Neutrophil (primary cell): Measurements from ENCODE around the gene PLXDC2.

ENCODE experiments used
- H3K27ac ChIP-seq: fragments of 200-600 bp; sonication (generic); 2 replicates; pipeline ENCODE4 v1.5.1; 2016; ENCODE audit warnings: mild to moderate bottlenecking, moderate library complexity
- H3K27me3 ChIP-seq: fragments of 200-600 bp; sonication (generic); 2 replicates; pipeline ENCODE4 v1.6.0; 2016; ENCODE audit warnings: mild to moderate bottlenecking
- H3K36me3 ChIP-seq: fragments of 200-600 bp; sonication (generic); 2 replicates; pipeline ENCODE4 v1.5.1; 2017
- H3K4me1 ChIP-seq, 2 experiments: fragments of 200-600 bp in 1 of 2; sonication (generic) in 1 of 2; 1 replicate in 1 of 2; 2 replicates in 1 of 2; pipeline versions ENCODE4 v1.5.1 to v1.6.1; 2013 to 2016; ENCODE audit warnings: low read depth in 1 of 2, low read length in 1 of 2, mild to moderate bottlenecking in 1 of 2, moderate library complexity in 1 of 2; ENCODE audit not compliant: control insufficient read depth in 1 of 2, insufficient read depth in 1 of 2
- H3K4me3 ChIP-seq, 2 experiments: fragments of 200-600 bp in 1 of 2; sonication (generic) in 1 of 2; 1 replicate in 1 of 2; 2 replicates in 1 of 2; pipeline ENCODE4 v1.5.1; 2013 to 2016; ENCODE audit warnings: low read depth in 1 of 2, low read length in 1 of 2, mild to moderate bottlenecking in 1 of 2, moderate library complexity in 1 of 2
- H3K9me3 ChIP-seq: fragments of 200-600 bp; sonication (generic); 2 replicates; pipeline ENCODE4 v1.5.1; 2016
- TF ChIP-seq, protein P1 (sequence below): fragments of 200-600 bp; sonication (generic); IDR thresholded peaks from 2 replicates; pipeline ENCODE4 v1.5.1; 2016; ENCODE audit warnings: antibody characterized with exemption

The PLXDC2 gene

DNA sequence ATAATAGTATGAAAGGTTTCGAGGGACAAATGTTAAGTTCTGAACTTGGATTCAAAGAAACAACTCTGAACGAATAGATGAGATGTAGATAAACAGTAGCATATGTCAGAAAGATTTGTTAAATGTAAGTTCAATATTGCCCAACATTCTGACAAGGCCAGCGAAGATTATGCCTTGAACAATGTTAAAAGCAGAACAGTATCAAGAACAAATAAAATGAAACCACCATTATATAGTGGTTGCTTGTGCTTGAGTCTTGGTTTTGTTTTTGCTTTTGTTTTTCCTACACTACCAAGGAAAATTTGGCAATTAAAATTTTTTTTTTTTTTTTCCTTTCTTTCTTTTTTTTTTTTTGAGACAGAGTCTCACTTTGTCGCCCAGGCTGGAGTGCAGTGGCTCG lies 66.4 kb downstream of the PLXDC2 start:
- Histone ChIP-seq H3K27ac (no peak overlapping the region), H3K9me3 (no peaks in the 10 kb centered on the region), H3K27me3 (no peaks in the 10 kb centered on the region), H3K4me1 (no peaks in the 10 kb centered on the region), H3K4me3 (no peak overlapping the region), H3K36me3 (no peaks in the 10 kb centered on the region)
- TF ChIP-seq, protein P1, sequence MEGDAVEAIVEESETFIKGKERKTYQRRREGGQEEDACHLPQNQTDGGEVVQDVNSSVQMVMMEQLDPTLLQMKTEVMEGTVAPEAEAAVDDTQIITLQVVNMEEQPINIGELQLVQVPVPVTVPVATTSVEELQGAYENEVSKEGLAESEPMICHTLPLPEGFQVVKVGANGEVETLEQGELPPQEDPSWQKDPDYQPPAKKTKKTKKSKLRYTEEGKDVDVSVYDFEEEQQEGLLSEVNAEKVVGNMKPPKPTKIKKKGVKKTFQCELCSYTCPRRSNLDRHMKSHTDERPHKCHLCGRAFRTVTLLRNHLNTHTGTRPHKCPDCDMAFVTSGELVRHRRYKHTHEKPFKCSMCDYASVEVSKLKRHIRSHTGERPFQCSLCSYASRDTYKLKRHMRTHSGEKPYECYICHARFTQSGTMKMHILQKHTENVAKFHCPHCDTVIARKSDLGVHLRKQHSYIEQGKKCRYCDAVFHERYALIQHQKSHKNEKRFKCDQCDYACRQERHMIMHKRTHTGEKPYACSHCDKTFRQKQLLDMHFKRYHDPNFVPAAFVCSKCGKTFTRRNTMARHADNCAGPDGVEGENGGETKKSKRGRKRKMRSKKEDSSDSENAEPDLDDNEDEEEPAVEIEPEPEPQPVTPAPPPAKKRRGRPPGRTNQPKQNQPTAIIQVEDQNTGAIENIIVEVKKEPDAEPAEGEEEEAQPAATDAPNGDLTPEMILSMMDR, result no peak

DNA sequence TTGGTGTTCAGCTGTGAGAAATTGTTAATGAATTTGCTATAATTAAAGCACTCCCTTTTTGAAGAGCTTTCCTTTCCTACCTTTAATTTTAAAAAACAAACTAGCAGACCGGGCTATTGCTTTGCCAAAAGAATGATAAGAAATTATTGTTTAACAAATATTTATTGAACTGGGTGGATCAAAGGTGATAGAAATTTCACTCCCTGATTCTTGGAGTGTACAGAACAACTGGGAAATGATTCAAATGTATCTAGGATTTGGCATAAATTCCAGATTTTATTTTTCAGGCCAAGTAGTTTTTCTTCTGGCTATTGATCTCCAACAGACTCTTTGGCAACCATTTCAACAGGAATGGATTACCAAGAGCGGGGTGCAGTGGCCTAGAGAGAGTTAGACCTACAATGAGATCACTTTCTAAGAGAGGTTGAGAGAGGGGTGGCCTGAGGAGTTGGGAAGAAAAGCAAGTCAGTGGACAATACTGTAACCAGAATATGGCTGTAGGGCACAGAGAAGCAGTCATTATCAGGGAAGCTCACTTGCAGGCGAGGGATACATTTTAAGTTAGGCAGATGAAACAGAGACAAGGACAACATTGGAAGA lies 71.9 kb downstream of the PLXDC2 start:
- Histone ChIP-seq H3K4me3 (no peak overlapping the region), H3K27me3 (no peaks in the 10 kb centered on the region), H3K4me1 (no peaks in the 10 kb centered on the region), H3K9me3 (no peaks in the 10 kb centered on the region), H3K27ac (no peak overlapping the region), H3K36me3 (no peaks in the 10 kb centered on the region)
- TF ChIP-seq, protein P1, result no peak

DNA sequence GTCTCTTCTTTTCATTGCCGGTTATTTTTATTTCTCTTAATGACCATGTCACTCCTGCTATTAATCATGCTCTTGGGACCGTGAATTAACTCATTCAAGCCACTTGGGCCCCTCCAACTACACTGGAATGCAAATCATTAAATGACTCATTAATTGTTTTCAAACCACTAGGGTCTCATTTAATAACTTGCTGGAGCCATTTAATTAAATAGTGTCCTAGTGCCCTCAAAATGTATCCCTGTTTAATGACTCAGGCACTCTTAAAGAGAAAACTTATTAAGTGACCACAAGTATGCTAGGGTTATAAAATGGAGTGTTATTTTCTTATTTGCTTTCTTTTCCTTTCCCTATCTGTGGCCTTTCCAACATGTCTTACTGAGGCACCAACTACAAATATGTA lies 73.0 kb downstream of the PLXDC2 start:
- H3K4me3 ChIP-seq, result no peak overlapping the region
- no peaks in the 10 kb centered on the region for H3K4me1 ChIP-seq
- H3K27me3 ChIP-seq, result no peaks in the 10 kb centered on the region
- TF ChIP-seq, protein P1, result no peak
- no peak overlapping the region for H3K27ac ChIP-seq
- no peaks in the 10 kb centered on the region for H3K9me3 ChIP-seq
- H3K36me3 ChIP-seq, result no peaks in the 10 kb centered on the region

DNA sequence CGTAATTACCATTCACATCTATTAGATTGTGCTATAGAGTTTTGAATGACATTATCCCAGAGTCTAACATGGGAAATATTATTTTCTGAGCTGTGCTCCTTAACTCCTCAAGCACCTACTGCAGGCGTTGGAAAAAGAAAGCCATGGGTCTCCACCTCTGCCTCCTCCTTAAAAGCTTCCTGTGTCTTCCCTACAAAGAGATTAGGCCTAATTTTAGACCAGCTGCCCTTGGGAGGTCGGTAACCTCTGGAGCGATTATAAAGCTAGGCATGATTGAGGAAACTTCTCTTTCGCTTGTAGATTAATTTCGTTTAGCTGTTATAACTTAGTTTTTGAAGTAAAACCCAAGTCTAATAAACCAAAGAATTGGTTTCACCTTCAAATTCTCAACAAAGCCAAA lies 75.2 kb downstream of the PLXDC2 start:
- Histone ChIP-seq H3K27me3 (no peaks in the 10 kb centered on the region), H3K36me3 (no peaks in the 10 kb centered on the region)
- TF ChIP-seq, protein P1, result no peak

DNA sequence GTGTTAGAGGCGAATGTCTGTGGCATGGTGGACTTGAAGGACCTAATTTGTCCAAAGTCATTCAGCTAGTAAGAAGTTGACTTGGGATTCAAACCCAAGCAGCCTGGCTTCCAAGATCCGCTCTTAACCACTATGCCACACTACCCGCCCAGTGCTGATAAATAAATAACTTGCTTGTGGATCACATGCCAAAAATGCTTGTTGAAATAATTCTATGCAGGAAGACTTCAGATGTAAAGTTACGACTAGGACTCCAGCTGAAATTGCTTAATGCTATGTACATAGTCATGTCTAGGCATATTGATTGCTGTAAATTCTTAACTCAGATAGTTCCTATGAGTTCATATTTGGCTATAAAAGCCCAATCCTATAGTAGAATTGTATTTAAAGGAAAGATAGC lies 76.0 kb downstream of the PLXDC2 start:
- Histone ChIP-seq H3K27me3 (no peaks in the 10 kb centered on the region), H3K27ac (no peak overlapping the region), H3K9me3 (no peaks in the 10 kb centered on the region), H3K36me3 (no peaks in the 10 kb centered on the region), H3K4me1 (no peaks in the 10 kb centered on the region), H3K4me3 (no peak overlapping the region)
- TF ChIP-seq, protein P1, result no peak

More for the DNA sequence above, 75.2 kb downstream of the PLXDC2 start:
- H3K4me3 ChIP-seq, result no peak overlapping the region
- no peaks in the 10 kb centered on the region for H3K9me3 ChIP-seq
- H3K4me1 ChIP-seq, result no peaks in the 10 kb centered on the region
- H3K27ac ChIP-seq, result no peak overlapping the region

DNA sequence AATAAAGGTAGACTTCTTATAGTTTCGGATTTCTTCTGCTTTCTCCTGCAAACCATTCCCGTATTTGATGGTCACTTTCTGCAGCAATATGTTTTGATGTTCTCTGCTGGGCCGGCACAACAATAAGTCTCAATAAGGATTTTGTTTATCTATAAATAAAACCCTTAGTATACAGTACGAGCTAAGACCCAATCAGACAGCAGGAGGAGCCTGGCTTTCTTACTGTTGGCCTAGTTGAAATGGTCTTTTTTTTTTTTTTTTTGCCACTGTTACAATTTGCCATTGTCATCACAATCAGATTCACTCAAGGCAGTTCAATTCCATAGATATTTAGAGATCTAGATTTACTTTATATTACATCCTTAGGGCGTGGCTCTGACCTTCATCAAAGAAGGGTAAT lies 76.4 kb downstream of the PLXDC2 start:
- Histone ChIP-seq H3K27me3 (no peaks in the 10 kb centered on the region), H3K27ac (no peak overlapping the region), H3K36me3 (no peaks in the 10 kb centered on the region), H3K4me3 (no peak overlapping the region), H3K4me1 (no peaks in the 10 kb centered on the region), H3K9me3 (no peaks in the 10 kb centered on the region)
- TF ChIP-seq, protein P1, result no peak
